HepG2 (cell line): Measurements from ENCODE around the gene CYP26B1.

ENCODE experiments used
- ESRRA ChIP-seq: sonication (generic); formaldehyde crosslinking; IDR thresholded peaks from 2 replicates; pipeline ENCODE4 v1.5.1; 2020; ENCODE audit warnings: mild to moderate bottlenecking, low read depth, missing genetic modification reagents
- GPBP1L1 ChIP-seq: sonication (generic); formaldehyde crosslinking; IDR thresholded peaks from 2 replicates; pipeline ENCODE4 v1.5.0; 2020; ENCODE audit warnings: mild to moderate bottlenecking, missing genetic modification reagents
- HES4 ChIP-seq: sonication (generic); formaldehyde crosslinking; IDR thresholded peaks from 2 replicates; pipeline ENCODE4 v1.9.0; 2021; ENCODE audit warnings: mild to moderate bottlenecking, missing genetic modification reagents, borderline replicate concordance
- HNF4G ChIP-seq, 2 experiments: sonication (generic) in 1 of 2; formaldehyde crosslinking in 1 of 2; IDR thresholded peaks; 2 replicates each; pipeline versions ENCODE4 v1.4.0 to v1.6.1; 2011 to 2020; ENCODE audit warnings: borderline replicate concordance in 2 of 2, low read depth in 2 of 2, mild to moderate bottlenecking in 2 of 2, low read length in 1 of 2, missing genetic modification reagents in 1 of 2, moderate library complexity in 1 of 2
- NFIC ChIP-seq: IDR thresholded peaks from 2 replicates; pipeline ENCODE4 v1.6.1; 2012; ENCODE audit warnings: mild to moderate bottlenecking, low read length, inconsistent platforms
- POLR2A ChIP-seq, 2 experiments: IDR thresholded peaks; 2 replicates each; pipeline ENCODE4 v1.6.1; 2011; ENCODE audit warnings: low read depth in 2 of 2, low read length in 2 of 2, mild to moderate bottlenecking in 1 of 2, moderate library complexity in 1 of 2; ENCODE audit not compliant: insufficient read depth in 1 of 2
- RAD21 ChIP-seq: fragments of 450-650 bp; formaldehyde crosslinking; IDR thresholded peaks from 2 replicates; pipeline ENCODE4 v1.5.0; 2020; ENCODE audit warnings: mild to moderate bottlenecking
- TBP ChIP-seq: sonication (generic); formaldehyde crosslinking; IDR thresholded peaks from 2 replicates; pipeline ENCODE4 v1.5.0; 2020; ENCODE audit warnings: missing genetic modification reagents
- TOE1 ChIP-seq: sonication (generic); formaldehyde crosslinking; IDR thresholded peaks from 2 replicates; pipeline ENCODE4 v1.4.0; 2020; ENCODE audit warnings: mild to moderate bottlenecking, missing genetic modification reagents
- ZNF274 ChIP-seq: sonication (generic); formaldehyde crosslinking; IDR thresholded peaks from 2 replicates; pipeline ENCODE4 v1.5.1; 2020; ENCODE audit warnings: mild to moderate bottlenecking, missing genetic modification reagents
- ZNF558 ChIP-seq: sonication (generic); formaldehyde crosslinking; IDR thresholded peaks from 2 replicates; pipeline ENCODE4 v1.9.0; 2022; ENCODE audit warnings: mild to moderate bottlenecking, missing genetic modification reagents, borderline replicate concordance

- TF ChIP-seq HNF4G (IDR thresholded peaks at IDR 0.05; ENCODE audit: borderline replicate concordance, low read depth, low read length) (no peak), HNF4G (CRISPR knock-in tag; IDR thresholded peaks at IDR 0.05; ENCODE audit: borderline replicate concordance, low read depth) (no peak), ESRRA (CRISPR knock-in tag) (no peak), RAD21 (CRISPR knock-in tag) (no peak), TBP (no peak), NFIC (no peak), HES4 (CRISPR knock-in tag) (no peak), ZNF274 (CRISPR knock-in tag) (no peak), ZNF558 (CRISPR knock-in tag) (no peak), GPBP1L1 (CRISPR knock-in tag) (no peak), TOE1 (CRISPR knock-in tag) (no peak), POLR2A (IDR thresholded peaks at IDR 0.05; ENCODE audit: insufficient read depth in 1 of 2, low read depth in 2 of 2, low read length in 2 of 2) (no peak)
These were observed 53.0 kb downstream of the CYP26B1 start for GRCh38 chr2:72094701-72095100.
